DMS53 treated with DMSO at 0.1 percent for 48 hours (cell line): ENCODE measurements around the gene KRT35.

Experiments
- DNase-seq: peaks from one replicate; lab custom pipeline; 2025; ENCODE audit not compliant: unreplicated experiment; lab: John Stamatoyannopoulos, UW

Gene KRT35

GRCh38 chr17:41512546-41513167 is 31.7 kb upstream of the KRT35 start:
- no peak for DNase-seq

GRCh38 chr17:41511716-41512115 is 30.8 kb upstream of the KRT35 start:
- DNase-seq = no peak

- DNase-seq = peak; percentile 29
Measured at GRCh38 chr17:41511116-41511515, 30.2 kb upstream of the KRT35 start.

GRCh38 chr17:41510251-41511065 is 29.5 kb upstream of the KRT35 start:
- DNase-seq = peak; percentile 30

DNA sequence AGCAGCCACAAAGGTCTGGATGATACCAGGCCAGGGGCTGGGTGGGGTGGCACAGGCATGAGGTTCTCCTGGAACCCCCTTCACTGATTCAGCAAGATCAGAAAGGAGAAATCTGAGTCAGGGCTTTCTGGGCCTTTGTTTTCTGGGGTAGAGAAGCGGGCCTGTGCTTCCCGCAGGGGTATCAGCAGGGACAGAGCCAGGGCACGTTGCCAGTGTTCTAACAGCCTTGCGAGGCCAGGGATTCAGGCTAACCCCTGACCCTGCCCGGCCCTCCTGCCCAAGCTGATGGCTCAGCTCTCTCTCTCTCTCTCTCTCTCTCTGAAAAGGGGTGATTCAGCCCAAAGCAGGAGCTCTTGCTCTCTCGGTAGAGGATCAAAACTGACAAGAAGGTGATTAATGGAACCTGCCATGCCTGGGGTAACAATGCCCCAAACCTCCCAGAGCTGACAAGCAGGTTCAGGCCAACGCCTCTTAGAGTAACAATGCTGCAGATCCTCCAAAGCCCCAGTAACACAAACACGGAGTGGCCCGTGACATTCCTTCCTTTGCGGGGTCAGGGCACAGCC is 26.4 kb upstream of the KRT35 start:
- no peak for DNase-seq

DNA sequence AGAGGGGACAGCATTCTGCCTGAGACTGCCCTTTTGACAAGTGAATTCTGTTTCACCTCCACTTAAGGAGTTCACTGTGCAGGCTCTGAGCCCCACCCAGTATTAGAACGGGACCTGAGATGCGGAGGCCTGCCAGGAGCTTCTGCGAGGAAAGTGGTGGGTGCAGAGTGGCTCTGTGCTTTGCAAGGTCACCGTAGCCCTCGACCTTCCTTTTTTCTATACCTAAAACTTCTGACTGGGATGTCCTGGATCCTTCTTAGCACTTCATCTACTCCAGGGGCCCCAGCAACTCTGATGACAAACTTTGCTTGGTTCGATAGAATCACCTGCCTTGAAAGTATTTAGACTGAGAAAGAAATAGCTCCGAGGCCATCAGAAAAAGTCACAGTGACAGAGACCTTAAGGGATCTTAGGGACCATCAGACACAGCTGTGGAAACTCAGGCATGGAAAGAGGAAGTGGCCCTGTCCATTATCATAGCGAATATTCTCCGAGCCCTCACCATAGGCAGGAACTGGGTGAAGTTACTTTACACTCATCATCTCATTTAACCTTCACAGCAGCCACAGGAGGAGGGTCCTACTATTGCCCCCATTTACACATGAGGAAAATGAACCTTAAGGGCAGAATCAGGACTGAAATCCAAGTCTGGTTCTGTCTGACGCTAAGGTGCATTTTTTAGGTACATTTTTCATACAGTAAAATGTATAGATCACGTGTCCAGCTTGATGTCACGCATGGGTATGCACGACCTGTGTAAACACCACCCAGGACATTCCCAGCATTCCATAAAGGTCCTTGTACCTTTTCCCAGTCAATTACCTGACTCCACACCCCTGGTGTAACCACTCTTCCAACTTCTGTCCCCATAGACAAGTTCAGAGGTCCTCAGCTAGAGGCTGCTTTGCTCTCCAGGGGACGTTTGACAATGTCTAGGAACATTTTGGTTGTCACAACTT is 25.1 kb upstream of the KRT35 start:
- no peak for DNase-seq

DNA sequence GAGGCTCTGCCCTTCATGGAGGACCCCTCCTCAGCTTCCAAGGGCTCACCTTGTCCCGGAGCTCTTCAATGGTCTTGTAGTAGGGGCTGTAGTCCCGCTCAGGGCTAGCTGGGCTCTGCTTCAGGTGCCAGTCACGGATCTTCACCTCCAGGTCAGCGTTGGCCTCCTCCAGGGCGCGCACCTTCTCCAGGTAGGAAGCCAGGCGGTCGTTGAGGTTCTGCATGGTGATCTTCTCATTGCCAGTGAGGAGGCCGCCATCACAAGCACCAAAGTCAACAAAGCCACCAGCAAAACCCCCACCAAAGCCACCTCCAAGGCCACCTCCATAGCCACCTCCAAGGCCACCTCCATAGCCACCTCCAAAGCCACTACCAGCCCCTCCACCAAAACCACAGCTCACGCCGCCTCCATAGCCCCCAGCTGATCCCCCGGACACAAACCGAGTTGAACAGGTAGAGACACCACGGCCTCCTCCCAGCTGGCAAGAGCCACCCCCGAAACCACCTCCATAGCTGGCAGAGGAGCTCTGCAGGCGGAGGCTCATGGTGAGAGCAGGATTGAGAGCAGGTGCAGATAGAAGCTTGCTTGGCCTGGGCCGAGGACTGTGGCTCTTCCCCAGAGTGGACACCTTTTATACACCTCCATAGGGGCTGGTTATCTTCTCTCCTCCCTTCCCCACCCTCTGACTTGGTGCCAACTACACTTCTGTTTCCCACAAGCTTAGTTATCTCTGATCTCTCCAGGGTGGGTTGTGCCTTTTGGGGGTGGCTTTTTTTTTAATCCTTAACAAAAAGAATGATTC is 24.3 kb upstream of the KRT35 start, which contains the start of gene KRT13:
TSS of gene KRT13 (minus strand) at position 606 of the 802 bp plus-strand sequence. CDS start at position 544, 62 bp downstream.
- no peak for DNase-seq

GRCh38 chr17:41504246-41504977 is 23.5 kb upstream of the KRT35 start:
- no peak for DNase-seq

DNA sequence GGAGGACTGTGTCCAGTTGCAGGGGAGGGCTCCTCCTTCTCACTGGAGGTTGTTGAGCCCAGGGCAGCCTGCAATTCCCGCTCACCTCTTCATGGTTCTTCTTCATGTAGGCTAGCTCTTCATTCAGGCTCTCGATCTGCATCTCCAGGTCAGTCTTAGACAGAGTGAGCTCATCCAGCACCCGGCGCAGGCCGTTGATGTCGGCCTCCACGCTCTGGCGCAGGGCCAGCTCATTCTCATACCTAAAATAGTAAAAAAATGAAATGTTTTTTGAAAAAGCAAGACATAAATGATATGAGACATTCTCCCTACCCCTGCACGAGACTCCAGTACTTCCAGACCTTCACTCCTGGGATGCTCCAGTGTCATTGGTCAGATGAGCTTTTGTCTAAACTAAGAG is 22.3 kb upstream of the KRT35 start:
- no peak for DNase-seq

- DNase-seq = no peak
Measured at GRCh38 chr17:41500131-41500911, 19.4 kb upstream of the KRT35 start.

DNA sequence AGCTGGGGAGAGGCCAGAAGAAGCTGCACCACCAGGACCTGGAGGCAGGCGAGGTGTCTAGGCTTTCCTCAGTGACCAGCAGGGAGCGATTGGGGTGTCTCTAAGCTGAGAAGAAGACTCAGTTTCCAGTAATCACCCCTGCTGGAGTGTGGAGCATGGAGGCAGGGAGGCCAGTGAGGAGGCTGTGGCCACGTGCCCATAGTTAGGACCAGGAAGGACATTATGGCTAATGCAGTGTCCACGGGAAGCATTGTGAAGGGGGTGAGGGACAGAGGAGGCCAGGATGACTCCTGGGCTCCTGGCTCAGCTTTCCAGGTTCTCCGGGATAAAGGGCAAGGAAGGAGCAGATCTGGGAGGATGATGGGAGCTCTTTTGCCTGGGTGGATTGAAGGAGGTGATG is 18.8 kb upstream of the KRT35 start:
- DNase-seq = no peak

GRCh38 chr17:41498276-41498675 is 17.3 kb upstream of the KRT35 start:
- DNase-seq = no peak

GRCh38 chr17:41496803-41497484 is 16.0 kb upstream of the KRT35 start:
- DNase-seq = peak; percentile 87

DNA sequence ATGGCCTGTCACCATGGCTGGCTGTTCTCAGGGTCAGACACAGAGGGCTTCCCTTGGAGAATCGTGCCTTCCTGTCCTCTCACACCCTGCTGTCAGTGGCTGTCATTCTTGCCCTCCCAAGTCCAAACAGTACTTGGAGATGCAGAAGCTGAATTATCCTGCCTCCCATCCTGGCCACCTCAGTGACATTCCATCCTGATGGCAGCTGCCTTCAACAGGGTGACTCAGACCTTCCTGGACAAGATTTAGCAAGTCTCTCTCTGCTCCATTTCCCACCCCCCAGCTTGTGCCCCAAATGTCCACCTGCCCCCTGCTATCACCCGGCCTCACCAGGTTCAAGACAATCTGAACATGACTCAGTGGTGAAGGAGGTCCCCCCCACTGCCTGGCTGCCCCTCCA is 13.6 kb upstream of the KRT35 start:
- no peak for DNase-seq

- no peak for DNase-seq
Measured at GRCh38 chr17:41492771-41493170, 11.8 kb upstream of the KRT35 start.

DNA sequence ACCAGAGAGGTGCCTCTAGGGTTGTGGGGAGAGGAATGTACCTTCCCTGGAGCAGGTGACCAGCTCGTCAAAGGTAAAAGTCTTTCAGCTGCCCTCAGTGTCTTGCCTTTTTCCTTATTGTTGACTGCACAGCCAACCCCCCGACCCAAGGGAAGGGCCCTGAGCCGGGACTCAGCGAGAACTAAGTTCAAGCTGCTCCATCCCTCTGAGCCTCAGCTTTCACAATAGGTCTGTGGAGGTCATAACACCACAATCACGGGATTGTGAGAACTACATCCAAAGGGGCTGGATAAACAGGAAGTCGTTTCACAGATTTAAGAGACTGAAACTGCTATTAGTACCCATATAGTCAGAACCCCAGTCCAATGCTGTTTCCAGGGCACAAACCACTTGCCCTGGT is 11.4 kb upstream of the KRT35 start:
- no peak for DNase-seq

DNA sequence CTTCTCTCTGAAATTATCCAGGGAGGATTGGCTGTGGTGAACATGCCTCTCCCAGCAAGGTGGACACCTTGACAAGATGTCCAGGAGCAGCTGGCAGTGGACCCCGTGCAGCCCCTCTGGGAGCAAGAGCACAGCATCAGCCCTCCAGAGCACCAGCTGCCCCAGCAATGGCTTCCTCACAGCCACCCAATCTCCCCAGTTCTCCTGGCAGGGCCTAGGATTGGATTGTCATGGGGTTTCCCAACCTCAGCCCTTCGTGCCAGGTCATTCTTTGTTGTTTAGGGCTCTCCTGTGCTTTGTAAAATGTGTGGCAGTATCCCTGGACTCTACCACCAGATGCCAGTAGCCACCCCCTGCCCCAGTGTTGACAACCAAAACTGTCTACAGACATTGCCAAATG is 10.5 kb upstream of the KRT35 start:
- DNase-seq = no peak
